ENCODE results near the gene ERCC6L. TPM values are rescaled to one million over a fixed set of nuclear protein-coding genes. Genes with fewer than 3 reads are reported as not detected.

ERCC6L gene
- total RNA-seq, 4 donors from 2014 or later: under 0.01 to 0.21 TPM; not detected in 2

GRCh38 chrX:72262077-72262476 lies 23.2 kb upstream of the ERCC6L start:
- Histone ChIP-seq H3K36me3 (peaks cover 0 to 8% (median 0%) of the 10 kb centered on the region in 3 donors), H3K9me3 (no peaks in the 10 kb centered on the region), H3K4me1 (no peaks in the 10 kb centered on the region), H3K27me3 (no peaks in the 10 kb centered on the region), H3K27ac (no peak overlapping the region), H3K4me3 (no peak overlapping the region)
- no peak for TF ChIP-seq CTCF (IDR thresholded peaks at IDR 0.05)
- no peak for TF ChIP-seq EP300 (IDR thresholded peaks at IDR 0.05)
- TF ChIP-seq POLR2A (IDR thresholded peaks at IDR 0.05): no peak
- WGBS, 2 donors: 73 to 81% methylated on average over 7 of the region's 7 CpGs
- DNase-seq (ENCODE audit: low spot score in 2 of 2): no peak

GRCh38 chrX:72260448-72260847 lies 21.6 kb upstream of the ERCC6L start:
- Histone ChIP-seq H3K27me3 (peaks cover 0 to 6% of the 10 kb centered on the region in 2 donors), H3K27ac (no peak overlapping the region), H3K36me3 (no peaks in the 10 kb centered on the region), H3K4me3 (no peak overlapping the region), H3K4me1 (no peaks in the 10 kb centered on the region), H3K9me3 (no peaks in the 10 kb centered on the region)
- no peak for TF ChIP-seq CTCF (IDR thresholded peaks at IDR 0.05)
- no peak for TF ChIP-seq POLR2A (IDR thresholded peaks at IDR 0.05)
- no peak for TF ChIP-seq EP300 (IDR thresholded peaks at IDR 0.05)
- WGBS, 2 donors: 92 to 94% methylated on average over 4 of the region's 4 CpGs
- no peak for DNase-seq (ENCODE audit: low spot score in 2 of 2)

- Histone ChIP-seq H3K27ac (no peak overlapping the region), H3K4me3 (no peak overlapping the region), H3K36me3 (no peaks in the 10 kb centered on the region), H3K27me3 (peaks cover 0 to 24% of the 10 kb centered on the region in 2 donors), H3K9me3 (no peaks in the 10 kb centered on the region), H3K4me1 (no peaks in the 10 kb centered on the region)
- no peak for DNase-seq (ENCODE audit: low spot score in 2 of 2)
- TF ChIP-seq EP300 (IDR thresholded peaks at IDR 0.05) (no peak), CTCF (IDR thresholded peaks at IDR 0.05) (no peak), POLR2A (IDR thresholded peaks at IDR 0.05) (no peak)
- 55 to 57% methylated on average over 5 to 7 of the region's 7 CpGs for WGBS, 2 donors
These were observed 19.3 kb upstream of the ERCC6L start for GRCh38 chrX:72258174-72258573.

- Histone ChIP-seq H3K36me3 (no peaks in the 10 kb centered on the region), H3K27ac (no peak overlapping the region), H3K4me3 (no peak overlapping the region), H3K27me3 (peaks cover 0 to 32% of the 10 kb centered on the region in 2 donors), H3K9me3 (no peaks in the 10 kb centered on the region), H3K4me1 (no peaks in the 10 kb centered on the region)
- TF ChIP-seq POLR2A (IDR thresholded peaks at IDR 0.05) (no peak), CTCF (IDR thresholded peaks at IDR 0.05) (no peak), EP300 (IDR thresholded peaks at IDR 0.05) (no peak)
- WGBS, 2 donors: 75 to 87% methylated on average over 5 to 7 of the region's 7 CpGs
- DNase-seq (ENCODE audit: low spot score in 2 of 2): no peak
These were observed 17.0 kb upstream of the ERCC6L start for GRCh38 chrX:72255864-72256263.

GRCh38 chrX:72255445-72255844 lies 16.6 kb upstream of the ERCC6L start:
- Histone ChIP-seq H3K27me3 (peaks cover 0 to 32% of the 10 kb centered on the region in 2 donors), H3K36me3 (no peaks in the 10 kb centered on the region), H3K4me3 (no peak overlapping the region), H3K27ac (no peak overlapping the region), H3K4me1 (no peaks in the 10 kb centered on the region), H3K9me3 (no peaks in the 10 kb centered on the region)
- WGBS, 2 donors: 11 to 32% methylated on average over 12 to 24 of the region's 24 CpGs
- no peak for TF ChIP-seq POLR2A (IDR thresholded peaks at IDR 0.05)
- no peak for DNase-seq (ENCODE audit: low spot score in 2 of 2)

GRCh38 chrX:72254816-72255215 lies 16.0 kb upstream of the ERCC6L start:
- Histone ChIP-seq H3K27me3 (peaks cover 0 to 32% of the 10 kb centered on the region in 2 donors), H3K4me3 (no peak overlapping the region), H3K27ac (no peak overlapping the region), H3K4me1 (no peaks in the 10 kb centered on the region), H3K36me3 (no peaks in the 10 kb centered on the region), H3K9me3 (no peaks in the 10 kb centered on the region)
- WGBS, 2 donors: 14 to 27% methylated on average over 17 of the region's 17 CpGs
- TF ChIP-seq POLR2A (IDR thresholded peaks at IDR 0.05): no peak
- TF ChIP-seq EP300 (IDR thresholded peaks at IDR 0.05): no peak
- TF ChIP-seq CTCF (IDR thresholded peaks at IDR 0.05): no peak
- DNase-seq (ENCODE audit: low spot score in 2 of 2): no peak
